Testis (tissue), 2 donors: ENCODE data around the gene PRKAG2.

Source experiments
- CTCF ChIP-seq, 3 experiments: fragments of 450-650 bp in 2 of 3; fragments of 200-600 bp in 1 of 3; sonication (generic) in 1 of 3; IDR thresholded peaks; one replicate each; pipeline ENCODE4 v1.5.1; 2016 to 2019; ENCODE audit warnings: antibody characterized with exemption in 3 of 3, mild to moderate bottlenecking in 2 of 3, moderate library complexity in 1 of 3
- POLR2A ChIP-seq: fragments of 450-650 bp; IDR thresholded peaks from one replicate; pipeline ENCODE4 v1.6.1; 2017; ENCODE audit warnings: antibody characterized with exemption, mild to moderate bottlenecking, moderate library complexity

GRCh38 chr7:151724250-151724915, 152.5 kb downstream of the PRKAG2 start:
- TF ChIP-seq CTCF (IDR thresholded peaks at IDR 0.05) (no peak), POLR2A (no peak)
